GM12865 (cell line): ENCODE results near the gene ALAS2.

Experiments used
- DNase-seq: peaks from one replicate; pipeline ENCODE4 v3.0.0; 2010; ENCODE audit warnings: low read depth
- H3K4me3 ChIP-seq: 2 replicates; pipeline ENCODE4 v1.5.1; 2011; ENCODE audit warnings: mild to moderate bottlenecking, low read depth, low read length, control low read depth
- CTCF ChIP-seq: IDR thresholded peaks from 2 replicates; pipeline ENCODE4 v1.5.1; 2011; ENCODE audit warnings: low read length, control low read depth, low read depth, inconsistent platforms; ENCODE audit not compliant: insufficient read depth; ENCODE audit errors: missing control alignments

The ALAS2 gene

DNA sequence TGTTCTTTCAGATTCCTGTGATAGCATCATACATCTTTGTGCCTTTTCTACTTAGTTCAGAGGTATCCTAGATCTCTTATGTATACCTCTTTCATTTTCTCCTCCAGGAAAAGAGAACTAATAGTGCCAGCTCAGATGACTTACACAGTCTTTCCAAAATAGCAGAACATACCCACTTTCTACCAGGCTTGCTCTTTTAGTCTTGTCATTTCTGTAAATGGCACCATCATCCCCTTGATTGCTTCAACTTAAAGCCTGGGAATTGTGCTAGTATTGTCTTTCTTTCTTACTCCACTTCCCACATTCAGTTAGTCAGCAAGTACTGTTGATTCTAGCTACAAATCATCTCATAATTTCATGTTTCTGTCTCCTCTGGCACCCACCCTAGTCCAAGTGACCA lies 25.5 kb downstream of the ALAS2 start:
- TF ChIP-seq CTCF = no peak
- no peak for DNase-seq
- no peak overlapping the region for H3K4me3 ChIP-seq

DNA sequence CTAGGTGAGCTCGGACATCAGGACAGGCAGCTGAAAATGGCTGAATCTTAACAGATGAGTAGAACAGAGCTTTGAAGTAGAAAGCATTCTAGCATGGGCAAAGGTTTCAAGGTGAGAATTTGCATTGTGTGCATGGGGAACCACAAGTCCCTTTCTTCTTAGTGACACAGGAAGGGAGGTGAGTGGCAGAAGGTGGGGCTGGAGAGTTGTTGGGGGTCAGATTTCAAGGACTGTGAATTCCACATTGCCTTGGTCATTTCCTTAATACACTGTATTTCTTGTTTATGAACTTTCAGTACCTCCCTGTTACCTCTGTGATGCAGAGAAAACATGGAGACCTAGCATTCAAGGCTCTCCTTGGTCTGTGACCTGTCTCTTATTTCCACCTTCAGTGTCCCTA lies 26.5 kb downstream of the ALAS2 start:
- TF ChIP-seq CTCF = no peak
- no peak for DNase-seq
- no peak overlapping the region for H3K4me3 ChIP-seq

DNA sequence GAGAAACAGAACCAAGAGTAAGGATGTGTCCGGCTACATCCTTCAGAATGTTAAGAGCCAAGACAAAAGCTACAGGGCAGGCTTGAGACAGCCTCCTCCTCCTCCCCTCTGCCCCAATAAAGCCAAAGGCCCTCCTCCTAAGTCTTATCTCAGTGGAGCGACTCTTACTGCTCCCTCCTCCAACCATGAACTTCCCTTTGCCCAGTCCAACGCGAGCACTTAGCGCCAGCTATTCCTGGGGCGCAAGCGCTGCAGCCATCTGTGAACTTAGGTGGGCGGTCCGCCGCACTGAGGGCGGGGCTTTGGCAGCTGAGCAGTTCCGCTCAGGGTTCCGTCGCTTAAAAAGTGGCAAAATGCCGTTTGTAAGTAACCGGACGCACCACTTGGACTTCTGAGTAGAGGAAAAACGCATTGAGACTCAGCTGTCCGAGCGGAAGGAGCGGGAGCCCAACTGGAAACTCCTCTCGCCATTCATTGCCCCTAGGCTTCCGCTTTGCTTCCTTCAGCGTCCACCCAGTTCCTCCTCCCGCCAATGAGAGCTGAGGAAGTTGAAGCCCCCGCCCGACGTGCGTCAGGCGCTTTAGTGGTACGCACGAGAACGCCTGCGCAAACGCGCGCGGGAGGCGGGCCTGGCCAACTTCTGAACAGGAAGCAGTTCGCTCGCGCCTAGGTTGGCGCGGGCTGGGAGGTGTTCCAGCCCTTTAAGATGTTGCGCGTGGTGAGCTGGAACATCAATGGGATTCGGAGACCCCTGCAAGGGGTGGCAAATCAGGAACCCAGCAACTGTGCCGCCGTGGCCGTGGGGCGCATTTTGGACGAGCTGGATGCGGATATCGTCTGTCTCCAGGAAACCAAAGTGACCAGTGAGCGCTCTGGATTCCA lies 30.8 kb downstream of the ALAS2 start, which contains the start of gene APEX2:
Gene APEX2 (plus strand): TSS at position 647 of the 882 bp plus-strand sequence. CDS start 60 bp downstream, at position 707.
- TF ChIP-seq CTCF = no peak
- peak within 1 kb of the TSS; percentile 68 for H3K4me3 ChIP-seq
- peak; percentile 94 for DNase-seq

GRCh38 chrX:54995621-54996020 lies 35.2 kb downstream of the ALAS2 start:
- no peak for TF ChIP-seq CTCF
- no peak overlapping the region for H3K4me3 ChIP-seq
- no peak for DNase-seq

GRCh38 chrX:54994668-54995351 lies 36.0 kb downstream of the ALAS2 start:
- no peak for DNase-seq
- no peak for TF ChIP-seq CTCF
- H3K4me3 ChIP-seq = no peak overlapping the region

- no peak for DNase-seq
- no peak for TF ChIP-seq CTCF
- H3K4me3 ChIP-seq = no peak within 1 kb of the TSS
Measured at GRCh38 chrX:54994099-54994498, 36.7 kb downstream of the ALAS2 start, which contains the start of gene PFKFB1. Gene PFKFB1 (minus strand): TSS chrX:54994188. CDS start chrX:54994007, 181 bp downstream.
